Measurements from ENCODE around the gene ARID3A.

ARID3A gene

DNA sequence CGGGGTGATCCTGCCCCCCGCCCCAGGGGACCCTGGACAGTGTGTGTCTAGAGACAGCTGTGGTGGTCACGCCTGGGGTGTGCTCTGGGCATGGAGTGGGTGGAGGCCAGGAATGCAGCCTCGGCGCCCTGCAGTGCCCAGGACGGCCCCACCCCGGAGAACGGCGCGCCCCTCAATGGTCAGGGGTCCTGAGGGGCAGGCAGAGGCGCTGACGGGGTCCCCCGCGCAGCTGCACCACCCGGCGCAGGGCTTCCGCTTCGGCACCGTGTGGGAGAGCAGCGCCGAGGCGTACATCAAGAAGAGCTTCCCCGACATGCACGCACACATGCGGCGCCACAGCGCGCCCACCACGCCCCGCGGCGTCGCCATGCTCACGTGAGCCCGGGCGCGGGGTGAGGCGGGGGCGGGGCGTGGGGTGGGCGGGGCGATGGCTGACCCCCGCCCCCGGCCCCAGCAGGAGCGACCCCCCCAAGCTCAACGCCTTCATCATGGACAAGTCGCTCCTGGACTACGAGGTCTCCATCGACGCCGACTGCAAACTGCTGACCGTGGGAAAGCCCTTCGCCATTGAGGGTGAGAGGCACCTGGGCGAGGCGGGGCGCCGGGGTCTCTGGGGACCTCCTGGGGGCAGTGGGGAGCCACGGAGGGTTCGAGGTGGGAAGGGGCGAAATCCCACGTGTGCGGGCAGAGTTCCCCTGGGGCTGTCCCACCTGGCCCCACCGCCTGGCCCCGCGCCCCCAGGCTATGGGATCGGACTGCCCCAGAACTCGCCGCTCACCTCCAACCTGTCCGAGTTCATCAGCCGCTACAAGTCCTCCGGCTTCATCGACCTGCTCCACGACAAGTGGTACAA is 81.8 kb downstream of the ARID3A start:
- Histone ChIP-seq H3K9ac (ENCODE audit: insufficient read length, low read depth) (no peak overlapping the region), H3K4me3 (ENCODE audit: insufficient read length, low read depth) (no peak overlapping the region), H3K9me3 (ENCODE audit: insufficient read depth, low read length) (no peaks in the 10 kb centered on the region), H3K4me1 (ENCODE audit: insufficient read depth, insufficient read length) (peaks cover 3% of the 10 kb centered on the region), H3K27me3 (ENCODE audit: insufficient read depth, insufficient read length) (no peaks in the 10 kb centered on the region), H3K36me3 (ENCODE audit: insufficient read depth, insufficient read length, low read length) (peaks cover 54% of the 10 kb centered on the region)
- TF ChIP-seq ZNF274 (IDR thresholded peaks at IDR 0.05; ENCODE audit: low read depth, low read length), result no peak
- no peak for TF ChIP-seq SUZ12 (IDR thresholded peaks at IDR 0.05; ENCODE audit: extremely low read depth, insufficient read depth, insufficient read length)
- TF ChIP-seq YY1 (IDR thresholded peaks at IDR 0.05; ENCODE audit: insufficient read depth, insufficient read length), result no peak
- DNase-seq (ENCODE audit: low read depth, low spot score), result no peak

GRCh38 chr19:1008268-1009040 is 82.6 kb downstream of the ARID3A start:
- DNase-seq (ENCODE audit: low read depth, low spot score), result no peak
- Histone ChIP-seq H3K4me3 (ENCODE audit: insufficient read length, low read depth) (no peak overlapping the region), H3K27me3 (ENCODE audit: insufficient read depth, insufficient read length) (no peaks in the 10 kb centered on the region), H3K9ac (ENCODE audit: insufficient read length, low read depth) (no peak overlapping the region), H3K4me1 (ENCODE audit: insufficient read depth, insufficient read length) (peaks cover 6% of the 10 kb centered on the region), H3K36me3 (ENCODE audit: insufficient read depth, insufficient read length, low read length) (peaks cover 61% of the 10 kb centered on the region), H3K9me3 (ENCODE audit: insufficient read depth, low read length) (no peaks in the 10 kb centered on the region)
- TF ChIP-seq SUZ12 (IDR thresholded peaks at IDR 0.05; ENCODE audit: extremely low read depth, insufficient read depth, insufficient read length), result no peak
- no peak for TF ChIP-seq YY1 (IDR thresholded peaks at IDR 0.05; ENCODE audit: insufficient read depth, insufficient read length)
- TF ChIP-seq ZNF274 (IDR thresholded peaks at IDR 0.05; ENCODE audit: low read depth, low read length), result no peak

- Histone ChIP-seq H3K9ac (ENCODE audit: insufficient read length, low read depth) (no peak overlapping the region), H3K36me3 (ENCODE audit: insufficient read depth, insufficient read length, low read length) (peaks cover 70% of the 10 kb centered on the region), H3K4me3 (ENCODE audit: insufficient read length, low read depth) (no peak overlapping the region), H3K27me3 (ENCODE audit: insufficient read depth, insufficient read length) (no peaks in the 10 kb centered on the region), H3K4me1 (ENCODE audit: insufficient read depth, insufficient read length) (peaks cover 6% of the 10 kb centered on the region), H3K9me3 (ENCODE audit: insufficient read depth, low read length) (no peaks in the 10 kb centered on the region)
- no peak for TF ChIP-seq SUZ12 (IDR thresholded peaks at IDR 0.05; ENCODE audit: extremely low read depth, insufficient read depth, insufficient read length)
- no peak for TF ChIP-seq ZNF274 (IDR thresholded peaks at IDR 0.05; ENCODE audit: low read depth, low read length)
- no peak for TF ChIP-seq YY1 (IDR thresholded peaks at IDR 0.05; ENCODE audit: insufficient read depth, insufficient read length)
- DNase-seq (ENCODE audit: low read depth, low spot score), result no peak
Measured at GRCh38 chr19:1009041-1009980, 83.5 kb downstream of the ARID3A start.

DNA sequence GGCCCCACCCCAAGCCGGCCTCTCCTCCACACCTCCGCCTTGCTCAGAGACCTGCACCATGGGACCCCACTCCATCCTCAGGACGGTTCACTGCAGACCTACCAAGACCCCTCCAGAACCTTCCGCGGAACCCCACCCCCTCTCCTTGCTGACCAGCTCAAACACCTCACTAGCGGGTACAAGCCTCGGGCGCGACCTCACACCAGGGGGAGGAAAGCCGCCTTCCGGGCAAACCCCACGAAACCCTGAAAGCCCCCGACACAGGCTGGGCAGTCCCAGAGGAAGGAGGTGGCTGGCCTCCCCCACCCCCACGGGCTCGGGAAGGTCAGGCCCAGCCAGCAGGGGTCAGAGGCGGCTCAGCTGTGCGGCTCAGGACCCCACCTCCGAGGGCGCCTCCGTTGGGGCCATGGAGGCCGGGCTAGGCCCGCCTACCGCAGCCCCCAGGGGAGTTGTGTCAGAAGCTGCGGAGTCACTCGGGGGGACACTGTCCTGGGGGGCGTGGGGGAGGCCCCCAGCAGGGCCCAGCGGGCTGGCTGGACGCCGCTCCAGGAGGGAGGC is 84.2 kb downstream of the ARID3A start:
- DNase-seq (ENCODE audit: low read depth, low spot score), result no peak
- no peak overlapping the region for H3K9ac ChIP-seq (ENCODE audit: insufficient read length, low read depth)
- no peaks in the 10 kb centered on the region for H3K9me3 ChIP-seq (ENCODE audit: insufficient read depth, low read length)
- H3K36me3 ChIP-seq (ENCODE audit: insufficient read depth, insufficient read length, low read length), result peaks cover 77% of the 10 kb centered on the region
- no peak overlapping the region for H3K4me3 ChIP-seq (ENCODE audit: insufficient read length, low read depth)
- peaks cover 6% of the 10 kb centered on the region for H3K4me1 ChIP-seq (ENCODE audit: insufficient read depth, insufficient read length)
- TF ChIP-seq SUZ12 (IDR thresholded peaks at IDR 0.05; ENCODE audit: extremely low read depth, insufficient read depth, insufficient read length), result no peak
- no peak for TF ChIP-seq ZNF274 (IDR thresholded peaks at IDR 0.05; ENCODE audit: low read depth, low read length)
- no peak for TF ChIP-seq YY1 (IDR thresholded peaks at IDR 0.05; ENCODE audit: insufficient read depth, insufficient read length)
- no peaks in the 10 kb centered on the region for H3K27me3 ChIP-seq (ENCODE audit: insufficient read depth, insufficient read length)

- Histone ChIP-seq H3K9ac (ENCODE audit: insufficient read length, low read depth) (no peak overlapping the region), H3K9me3 (ENCODE audit: insufficient read depth, low read length) (no peaks in the 10 kb centered on the region), H3K27me3 (ENCODE audit: insufficient read depth, insufficient read length) (no peaks in the 10 kb centered on the region), H3K36me3 (ENCODE audit: insufficient read depth, insufficient read length, low read length) (peaks cover 85% of the 10 kb centered on the region), H3K4me3 (ENCODE audit: insufficient read length, low read depth) (no peak overlapping the region), H3K4me1 (ENCODE audit: insufficient read depth, insufficient read length) (peaks cover 14% of the 10 kb centered on the region)
- no peak for TF ChIP-seq ZNF274 (IDR thresholded peaks at IDR 0.05; ENCODE audit: low read depth, low read length)
- DNase-seq (ENCODE audit: low read depth, low spot score), result no peak
Measured at GRCh38 chr19:1010586-1011510, 85.0 kb downstream of the ARID3A start.

- H3K9ac ChIP-seq (ENCODE audit: insufficient read length, low read depth), result no peak overlapping the region
- no peaks in the 10 kb centered on the region for H3K27me3 ChIP-seq (ENCODE audit: insufficient read depth, insufficient read length)
- TF ChIP-seq SUZ12 (IDR thresholded peaks at IDR 0.05; ENCODE audit: extremely low read depth, insufficient read depth, insufficient read length), result no peak
- no peak for TF ChIP-seq YY1 (IDR thresholded peaks at IDR 0.05; ENCODE audit: insufficient read depth, insufficient read length)
- no peak for TF ChIP-seq ZNF274 (IDR thresholded peaks at IDR 0.05; ENCODE audit: low read depth, low read length)
- H3K4me3 ChIP-seq (ENCODE audit: insufficient read length, low read depth), result no peak overlapping the region
- H3K9me3 ChIP-seq (ENCODE audit: insufficient read depth, low read length), result no peaks in the 10 kb centered on the region
- H3K4me1 ChIP-seq (ENCODE audit: insufficient read depth, insufficient read length), result peaks cover 22% of the 10 kb centered on the region
- DNase-seq (ENCODE audit: low read depth, low spot score), result no peak
- H3K36me3 ChIP-seq (ENCODE audit: insufficient read depth, insufficient read length, low read length), result peaks cover 88% of the 10 kb centered on the region
Measured at GRCh38 chr19:1011831-1012333, 86.0 kb downstream of the ARID3A start.
